ENCODE measurements around the gene C1orf116.

The C1orf116 gene

DNA sequence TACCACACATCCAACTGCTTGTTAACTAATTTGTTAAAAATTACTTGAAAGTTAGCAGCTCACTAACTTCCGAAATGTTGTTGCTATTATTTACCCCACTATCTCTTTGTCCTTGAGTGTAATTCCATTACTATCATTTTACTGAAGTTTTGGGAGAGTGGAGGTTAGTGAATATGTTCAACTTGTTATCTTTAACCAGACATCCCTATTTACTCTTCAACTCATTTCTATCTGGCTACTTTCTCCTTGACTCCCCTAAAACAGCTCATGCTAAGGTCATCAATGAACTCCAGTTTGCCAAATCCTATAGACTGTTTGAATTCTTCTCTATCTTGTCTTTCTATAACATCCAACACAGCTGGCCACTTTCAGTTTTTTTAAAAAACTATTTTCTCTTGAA, 4.3 kb upstream of the C1orf116 start:
- DNase-seq (ENCODE audit: low read depth), result no peak
- no peak overlapping the region for H3K4me3 ChIP-seq (ENCODE audit: low read depth, low read length)
- TF ChIP-seq, protein P1, sequence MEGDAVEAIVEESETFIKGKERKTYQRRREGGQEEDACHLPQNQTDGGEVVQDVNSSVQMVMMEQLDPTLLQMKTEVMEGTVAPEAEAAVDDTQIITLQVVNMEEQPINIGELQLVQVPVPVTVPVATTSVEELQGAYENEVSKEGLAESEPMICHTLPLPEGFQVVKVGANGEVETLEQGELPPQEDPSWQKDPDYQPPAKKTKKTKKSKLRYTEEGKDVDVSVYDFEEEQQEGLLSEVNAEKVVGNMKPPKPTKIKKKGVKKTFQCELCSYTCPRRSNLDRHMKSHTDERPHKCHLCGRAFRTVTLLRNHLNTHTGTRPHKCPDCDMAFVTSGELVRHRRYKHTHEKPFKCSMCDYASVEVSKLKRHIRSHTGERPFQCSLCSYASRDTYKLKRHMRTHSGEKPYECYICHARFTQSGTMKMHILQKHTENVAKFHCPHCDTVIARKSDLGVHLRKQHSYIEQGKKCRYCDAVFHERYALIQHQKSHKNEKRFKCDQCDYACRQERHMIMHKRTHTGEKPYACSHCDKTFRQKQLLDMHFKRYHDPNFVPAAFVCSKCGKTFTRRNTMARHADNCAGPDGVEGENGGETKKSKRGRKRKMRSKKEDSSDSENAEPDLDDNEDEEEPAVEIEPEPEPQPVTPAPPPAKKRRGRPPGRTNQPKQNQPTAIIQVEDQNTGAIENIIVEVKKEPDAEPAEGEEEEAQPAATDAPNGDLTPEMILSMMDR (IDR thresholded peaks at IDR 0.05; ENCODE audit: control insufficient read depth, extremely low read depth, insufficient read depth), result no peak

DNA sequence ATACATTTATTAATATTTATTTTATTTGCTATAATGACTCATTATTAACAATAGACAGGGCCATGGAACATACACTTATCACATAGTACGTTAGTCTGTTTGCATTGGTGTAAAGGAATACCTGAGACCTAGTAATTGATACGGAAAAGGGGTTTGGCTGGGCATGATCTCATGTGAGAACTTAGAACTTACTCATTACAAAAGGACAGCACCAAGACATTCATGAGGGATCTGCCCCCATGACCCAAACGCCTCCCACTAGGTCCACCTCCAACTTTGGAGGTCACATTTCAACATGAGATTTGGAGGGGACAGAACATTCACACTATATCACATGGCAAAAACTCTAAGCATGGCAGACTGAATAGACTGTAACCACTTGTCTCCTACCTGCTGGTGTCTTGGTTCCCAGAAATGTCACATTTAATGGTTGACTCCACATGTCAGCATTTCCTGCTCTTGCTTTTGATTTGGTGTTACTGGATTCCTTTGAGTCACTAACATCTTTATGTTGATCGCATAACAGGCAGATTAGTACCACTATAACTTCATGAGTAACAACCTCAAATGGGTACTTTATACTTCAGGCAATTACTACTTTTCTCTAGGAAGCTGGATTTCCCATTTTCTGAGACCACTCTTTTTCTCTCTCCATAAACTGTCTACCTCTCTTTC, 3.5 kb upstream of the C1orf116 start:
- TF ChIP-seq, protein P1 (IDR thresholded peaks at IDR 0.05; ENCODE audit: control insufficient read depth, extremely low read depth, insufficient read depth), result no peak
- no peak for DNase-seq (ENCODE audit: low read depth)
- no peak overlapping the region for H3K4me3 ChIP-seq (ENCODE audit: low read depth, low read length)

DNA sequence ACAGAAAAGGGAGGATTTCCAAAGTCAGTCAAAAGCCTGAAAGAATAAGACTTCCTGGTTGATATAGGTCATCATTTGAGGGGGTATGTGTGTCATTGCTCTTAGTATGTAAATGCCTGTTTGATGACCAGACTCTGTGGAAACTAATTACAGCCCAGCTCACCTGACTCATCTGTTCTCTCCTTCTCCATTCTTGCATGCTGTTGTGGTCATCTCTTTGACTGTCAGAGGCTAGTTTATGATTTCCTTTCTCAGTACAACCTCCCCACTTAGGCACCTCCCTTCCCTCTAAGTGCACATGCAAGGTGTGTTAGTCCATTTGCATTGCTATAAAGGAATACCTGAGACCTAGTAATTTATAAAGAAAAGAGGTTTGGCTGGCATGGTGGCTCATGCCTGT, 2.4 kb upstream of the C1orf116 start:
- TF ChIP-seq, protein P1 (IDR thresholded peaks at IDR 0.05; ENCODE audit: control insufficient read depth, extremely low read depth, insufficient read depth), result no peak
- no peak for DNase-seq (ENCODE audit: low read depth)
- H3K4me3 ChIP-seq (ENCODE audit: low read depth, low read length), result no peak overlapping the region

DNA sequence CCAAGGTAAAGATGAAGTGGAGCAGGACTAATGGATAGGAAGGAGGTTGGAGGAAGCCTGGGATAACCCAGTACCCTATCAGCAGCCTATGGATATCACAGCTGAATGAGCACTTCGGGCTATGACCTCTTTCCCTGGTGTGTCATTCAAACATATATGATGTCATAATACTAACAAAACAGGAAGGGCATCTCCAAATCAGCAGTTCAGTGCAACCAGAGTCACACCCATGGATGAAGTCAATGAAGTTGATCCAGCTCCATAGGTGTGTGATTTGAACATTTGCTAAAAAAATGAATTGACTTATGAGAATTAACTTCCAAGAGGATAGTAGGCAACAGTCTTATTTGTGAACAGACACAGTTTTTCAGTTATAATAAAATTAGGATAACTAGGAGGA, 1.7 kb upstream of the C1orf116 start:
- H3K4me3 ChIP-seq (ENCODE audit: low read depth, low read length), result no peak overlapping the region
- no peak for DNase-seq (ENCODE audit: low read depth)
- TF ChIP-seq, protein P1 (IDR thresholded peaks at IDR 0.05; ENCODE audit: control insufficient read depth, extremely low read depth, insufficient read depth), result no peak

DNA sequence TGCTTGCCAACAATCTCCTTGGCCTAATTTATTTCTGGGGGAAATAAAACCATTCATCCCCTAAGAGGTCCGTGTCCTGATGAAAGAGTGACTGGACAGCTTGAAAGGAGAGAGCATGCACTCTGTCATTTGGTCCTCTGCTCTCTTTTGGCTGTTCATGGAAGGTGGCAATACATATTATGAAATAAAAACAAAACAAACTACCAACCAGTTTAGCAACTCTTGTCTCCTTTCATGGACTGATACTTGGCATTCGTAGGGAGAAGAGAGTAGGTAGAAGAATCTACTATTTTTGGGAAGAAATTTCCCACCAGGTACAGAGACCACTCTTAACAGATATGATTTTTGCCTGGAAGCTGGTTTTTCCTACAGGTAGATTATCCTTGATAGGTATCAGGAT, 746 bp upstream of the C1orf116 start:
- TF ChIP-seq, protein P1 (IDR thresholded peaks at IDR 0.05; ENCODE audit: control insufficient read depth, extremely low read depth, insufficient read depth), result no peak
- H3K4me3 ChIP-seq (ENCODE audit: low read depth, low read length), result peak overlapping the region; percentile 63
- no peak for DNase-seq (ENCODE audit: low read depth)

DNA sequence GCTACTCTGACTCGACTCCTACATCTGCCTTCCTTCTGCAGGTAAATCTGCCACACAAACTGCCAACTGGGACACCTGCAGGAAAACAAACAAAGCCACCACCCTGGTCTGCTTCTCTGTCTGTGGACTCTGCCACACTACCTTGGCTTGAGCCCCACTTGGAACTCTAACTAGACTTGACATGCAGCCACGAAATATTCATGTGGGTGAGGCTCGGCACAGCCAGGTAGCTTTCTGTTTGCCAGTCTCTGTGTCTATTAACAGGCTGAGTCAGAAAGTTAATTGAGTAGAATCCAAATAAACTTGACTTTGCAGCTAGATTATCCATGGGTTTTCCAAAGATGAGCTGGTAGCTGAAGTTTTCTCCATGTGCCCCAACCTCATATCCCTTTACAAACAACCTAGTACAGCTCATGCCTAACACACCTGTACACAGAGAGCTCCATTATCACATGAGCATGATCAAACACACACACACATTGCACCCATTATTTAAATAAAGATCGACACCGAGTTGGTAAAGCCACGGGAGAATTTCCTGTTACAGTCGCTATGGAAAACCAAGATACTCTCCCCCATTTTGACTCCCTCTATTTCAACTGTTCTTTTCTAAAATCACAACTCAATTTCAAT, 808 bp downstream of the C1orf116 start:
- DNase-seq (ENCODE audit: low read depth), result peak; percentile 99
- TF ChIP-seq, protein P1 (IDR thresholded peaks at IDR 0.05; ENCODE audit: control insufficient read depth, extremely low read depth, insufficient read depth), result no peak
- peak overlapping the region; percentile 63 for H3K4me3 ChIP-seq (ENCODE audit: low read depth, low read length)

DNA sequence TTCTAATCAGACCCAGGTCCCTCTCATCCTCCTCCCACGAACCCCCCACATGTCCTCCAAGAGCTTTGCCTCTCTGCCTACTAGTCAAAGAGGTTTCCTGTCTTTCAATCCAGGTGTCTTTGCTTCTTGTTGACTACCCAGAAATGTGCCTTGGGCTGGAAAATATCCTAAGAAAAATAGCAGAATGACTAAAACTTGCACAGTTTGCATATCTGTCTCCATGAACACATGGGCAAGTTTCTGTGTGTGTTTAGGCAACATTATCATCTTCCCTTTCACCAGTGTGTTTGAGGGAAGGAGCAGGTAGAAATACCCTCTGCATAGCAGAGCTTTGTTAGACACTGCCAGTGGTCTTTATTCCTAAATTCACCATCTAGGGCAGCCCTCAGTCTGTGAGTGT, 1.5 kb downstream of the C1orf116 start:
- peak overlapping the region; percentile 63 for H3K4me3 ChIP-seq (ENCODE audit: low read depth, low read length)
- TF ChIP-seq, protein P1 (IDR thresholded peaks at IDR 0.05; ENCODE audit: control insufficient read depth, extremely low read depth, insufficient read depth), result no peak
- DNase-seq (ENCODE audit: low read depth), result no peak
